ENCODE measurements around the gene THBD.

The THBD gene

GRCh38 chr20:23013429-23013828 lies 36.0 kb downstream of the THBD start:
- H3K27me3 ChIP-seq (ENCODE audit: control insufficient read depth, insufficient read depth, low read length): no peaks in the 10 kb centered on the region
- no peak overlapping the region for H3K4me3 ChIP-seq (ENCODE audit: low read depth, low read length)
- H3K9ac ChIP-seq: no peak overlapping the region
- no peak overlapping the region for H2AFZ ChIP-seq
- H3K4me1 ChIP-seq: no peaks in the 10 kb centered on the region
- no peaks in the 10 kb centered on the region for H3K36me3 ChIP-seq (ENCODE audit: control insufficient read depth, insufficient read depth, low read length)
- H3K79me2 ChIP-seq: no peaks in the 10 kb centered on the region
- H3K9me3 ChIP-seq (ENCODE audit: control insufficient read depth, low read length): no peaks in the 10 kb centered on the region
- TF ChIP-seq CTCF (IDR thresholded peaks at IDR 0.05): no peak
- no peak overlapping the region for H3K4me2 ChIP-seq (ENCODE audit: low read length)
- H3K27ac ChIP-seq: no peak overlapping the region

- Histone ChIP-seq H2AFZ (no peak overlapping the region), H3K4me3 (ENCODE audit: low read depth, low read length) (no peak overlapping the region), H3K27me3 (ENCODE audit: control insufficient read depth, insufficient read depth, low read length) (no peaks in the 10 kb centered on the region), H3K9ac (no peak overlapping the region), H3K79me2 (no peaks in the 10 kb centered on the region), H3K9me3 (ENCODE audit: control insufficient read depth, low read length) (no peaks in the 10 kb centered on the region), H3K4me2 (ENCODE audit: low read length) (no peak overlapping the region), H3K4me1 (no peaks in the 10 kb centered on the region), H3K36me3 (ENCODE audit: control insufficient read depth, insufficient read depth, low read length) (no peaks in the 10 kb centered on the region), H3K27ac (no peak overlapping the region)
- no peak for TF ChIP-seq CTCF (IDR thresholded peaks at IDR 0.05)
Observed at GRCh38 chr20:23011008-23011721, 38.3 kb downstream of the THBD start.

GRCh38 chr20:23010096-23010495 lies 39.4 kb downstream of the THBD start:
- Histone ChIP-seq H3K27me3 (ENCODE audit: control insufficient read depth, insufficient read depth, low read length) (no peaks in the 10 kb centered on the region), H2AFZ (no peak overlapping the region), H3K27ac (no peak overlapping the region), H3K36me3 (ENCODE audit: control insufficient read depth, insufficient read depth, low read length) (no peaks in the 10 kb centered on the region), H3K4me2 (ENCODE audit: low read length) (no peak overlapping the region), H3K9me3 (ENCODE audit: control insufficient read depth, low read length) (no peaks in the 10 kb centered on the region), H3K4me1 (no peaks in the 10 kb centered on the region), H3K79me2 (no peaks in the 10 kb centered on the region), H3K9ac (no peak overlapping the region), H3K4me3 (ENCODE audit: low read depth, low read length) (no peak overlapping the region)
- TF ChIP-seq CTCF (IDR thresholded peaks at IDR 0.05): no peak

DNA sequence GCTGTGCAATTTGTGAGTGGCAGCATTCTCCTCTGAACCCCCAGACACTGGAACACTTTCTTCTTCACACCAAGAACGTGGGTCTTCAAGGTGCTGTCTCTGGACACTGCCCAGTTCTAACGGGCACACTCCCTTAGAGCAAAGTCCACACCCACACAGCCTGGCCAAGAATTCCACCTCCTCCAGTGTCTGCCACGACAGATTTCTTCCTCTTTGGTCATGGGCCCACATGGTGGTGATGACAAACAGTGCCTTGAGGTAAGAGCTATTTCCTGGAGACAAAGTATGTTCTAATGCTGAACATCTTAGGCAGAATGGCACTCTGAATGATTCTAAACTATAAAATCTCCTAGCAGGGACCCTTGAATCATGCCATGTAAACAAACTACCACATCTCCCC lies 39.8 kb downstream of the THBD start:
- TF ChIP-seq CTCF (IDR thresholded peaks at IDR 0.05): no peak
- no peaks in the 10 kb centered on the region for H3K36me3 ChIP-seq (ENCODE audit: control insufficient read depth, insufficient read depth, low read length)
- H3K27ac ChIP-seq: no peak overlapping the region

GRCh38 chr20:23008667-23009066 lies 40.8 kb downstream of the THBD start:
- Histone ChIP-seq H3K4me3 (ENCODE audit: low read depth, low read length) (no peak overlapping the region), H3K36me3 (ENCODE audit: control insufficient read depth, insufficient read depth, low read length) (no peaks in the 10 kb centered on the region), H3K9ac (no peak overlapping the region), H3K79me2 (no peaks in the 10 kb centered on the region), H2AFZ (no peak overlapping the region), H3K27me3 (ENCODE audit: control insufficient read depth, insufficient read depth, low read length) (no peaks in the 10 kb centered on the region), H3K9me3 (ENCODE audit: control insufficient read depth, low read length) (no peaks in the 10 kb centered on the region), H3K4me1 (no peaks in the 10 kb centered on the region), H3K27ac (no peak overlapping the region), H3K4me2 (ENCODE audit: low read length) (no peak overlapping the region)
- no peak for TF ChIP-seq CTCF (IDR thresholded peaks at IDR 0.05)

More for the DNA sequence above, 39.8 kb downstream of the THBD start:
- H3K4me3 ChIP-seq (ENCODE audit: low read depth, low read length): no peak overlapping the region
- no peak overlapping the region for H3K9ac ChIP-seq
- no peaks in the 10 kb centered on the region for H3K79me2 ChIP-seq
- H3K9me3 ChIP-seq (ENCODE audit: control insufficient read depth, low read length): no peaks in the 10 kb centered on the region
- no peaks in the 10 kb centered on the region for H3K4me1 ChIP-seq
- H2AFZ ChIP-seq: no peak overlapping the region
- H3K27me3 ChIP-seq (ENCODE audit: control insufficient read depth, insufficient read depth, low read length): no peaks in the 10 kb centered on the region
- no peak overlapping the region for H3K4me2 ChIP-seq (ENCODE audit: low read length)

All from parathyroid adenoma (tissue), 2 donors.